NCI-H2107 treated with DMSO at 0.1 percent for 48 hours (cell line): ENCODE measurements around the gene ARL2BP.
"Not testable (repeated sequence)": the region's sequence is repeated elsewhere in the genome, so short reads cannot be mapped to it uniquely, and the experiment has no call there.

Experiments used
- DNase-seq: peaks from one replicate; lab custom pipeline; 2025; ENCODE audit not compliant: unreplicated experiment; lab: John Stamatoyannopoulos, UW

The ARL2BP gene

DNA sequence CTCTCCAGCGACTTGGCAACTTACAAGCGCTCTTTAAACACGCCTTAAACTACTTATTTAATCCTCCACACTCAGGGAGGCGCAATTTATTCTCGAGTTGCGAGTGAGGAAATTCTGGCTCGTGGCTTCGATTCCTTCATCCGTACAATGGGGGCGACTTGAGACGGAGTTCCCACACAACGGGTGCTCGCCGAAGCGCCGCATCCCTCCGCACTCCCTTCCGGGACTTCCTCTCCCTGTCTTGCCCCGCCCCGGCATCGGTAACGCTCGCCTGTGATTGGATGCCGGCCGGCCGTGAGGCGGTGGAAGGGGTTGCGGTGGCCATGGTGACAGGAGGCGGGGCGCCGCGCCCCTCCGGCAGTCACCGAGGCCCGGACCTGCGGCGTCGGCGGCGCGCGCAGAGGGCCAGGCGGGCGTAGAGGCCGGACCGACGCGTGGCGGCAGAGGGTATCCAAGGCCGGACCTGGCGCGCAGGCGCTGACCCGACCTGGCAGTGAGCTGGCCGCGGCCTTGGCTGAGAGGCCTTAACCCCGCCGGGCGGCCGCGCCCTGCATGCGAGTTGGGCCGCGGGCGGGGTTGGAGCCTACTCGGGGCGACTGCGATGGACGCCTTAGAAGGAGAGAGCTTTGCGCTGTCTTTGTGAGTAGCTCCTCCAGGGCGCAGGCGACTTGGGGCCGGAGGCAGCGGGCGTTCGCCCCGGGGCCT lies at the start of gene ARL2BP:
ARL2BP (plus strand) TSS at position 493 of the 705 bp plus-strand sequence; CDS start at position 602, 109 bp downstream.
- peak; percentile 90 for DNase-seq

DNA sequence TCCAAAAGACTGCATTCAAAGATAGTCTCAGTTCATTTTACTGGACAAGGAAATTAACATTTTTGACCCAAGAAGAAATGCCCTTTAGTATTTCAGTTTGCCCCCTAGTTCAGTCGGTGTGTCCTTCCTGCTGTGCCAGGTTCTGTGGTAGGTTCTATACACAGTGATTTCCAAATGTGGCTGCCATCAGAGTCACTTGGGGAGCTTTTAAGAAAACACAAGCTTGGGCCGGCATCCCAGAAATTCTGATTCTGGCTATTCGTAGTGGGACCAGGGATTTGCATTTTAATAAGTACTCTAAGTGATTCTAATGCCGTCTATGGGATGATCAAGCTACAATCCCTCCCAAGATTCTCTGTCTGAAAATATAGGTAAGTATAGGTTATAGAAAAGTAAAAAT lies 48.8 kb upstream of the ARL2BP start:
- no peak for DNase-seq

DNA sequence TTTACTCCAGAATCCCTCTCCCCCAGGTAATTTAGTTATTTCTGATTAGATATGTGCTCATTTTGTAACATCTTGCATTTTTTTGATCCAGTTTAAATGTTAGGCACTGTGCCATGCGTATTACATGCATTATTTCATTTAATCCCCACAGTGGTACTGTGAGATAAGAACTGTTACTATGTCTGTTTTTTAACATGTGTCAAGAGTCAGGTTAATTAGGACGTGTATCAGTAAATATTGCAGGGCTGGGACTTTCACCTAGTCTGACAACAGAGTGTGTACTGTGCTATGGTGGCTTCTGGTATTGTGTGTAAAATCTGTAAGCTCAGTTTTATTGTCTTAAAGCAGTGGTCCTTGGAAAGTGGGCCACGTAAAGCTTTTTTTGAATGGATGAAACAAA lies 48.3 kb upstream of the ARL2BP start:
- DNase-seq: no peak

DNA sequence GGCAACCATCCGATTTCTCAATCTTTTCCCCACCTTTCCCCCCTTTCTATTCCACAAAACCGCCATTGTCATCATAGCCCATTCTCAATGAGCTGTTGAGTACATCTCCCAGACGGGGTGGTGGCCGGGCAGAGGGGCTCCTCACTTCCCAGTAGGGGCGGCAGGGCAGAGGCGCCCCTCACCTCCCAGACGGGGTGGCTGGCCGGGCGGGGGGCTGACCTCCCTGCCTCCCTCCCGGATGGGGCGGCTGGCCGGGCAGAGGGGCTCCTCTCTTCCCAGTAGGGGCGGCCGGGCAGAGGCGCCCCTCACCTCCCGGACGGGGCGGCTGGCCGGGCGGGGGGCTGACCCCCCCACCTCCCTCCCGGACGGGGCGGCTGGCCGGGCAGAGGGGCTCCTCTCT lies 44.7 kb upstream of the ARL2BP start:
- DNase-seq: not testable (repeated sequence)

DNA sequence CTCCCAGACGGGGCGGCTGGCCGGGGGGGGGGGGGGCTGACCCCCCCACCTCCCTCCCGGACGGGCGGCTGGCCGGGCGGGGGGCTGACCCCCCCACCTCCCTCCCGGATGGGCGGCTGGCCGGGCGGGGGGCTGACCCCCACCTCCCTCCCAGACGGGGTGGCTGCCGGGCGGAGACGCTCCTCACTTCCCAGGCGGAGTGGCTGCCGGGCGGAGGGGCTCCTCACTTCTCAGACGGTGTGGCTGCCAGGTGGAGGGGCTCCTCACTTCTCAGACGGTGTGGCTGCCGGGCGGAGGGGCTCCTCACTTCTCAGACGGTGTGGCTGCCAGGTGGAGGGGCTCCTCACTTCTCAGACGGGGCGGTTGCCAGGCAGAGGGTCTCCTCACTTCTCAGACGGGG lies 44.1 kb upstream of the ARL2BP start:
- not testable (repeated sequence) for DNase-seq

DNA sequence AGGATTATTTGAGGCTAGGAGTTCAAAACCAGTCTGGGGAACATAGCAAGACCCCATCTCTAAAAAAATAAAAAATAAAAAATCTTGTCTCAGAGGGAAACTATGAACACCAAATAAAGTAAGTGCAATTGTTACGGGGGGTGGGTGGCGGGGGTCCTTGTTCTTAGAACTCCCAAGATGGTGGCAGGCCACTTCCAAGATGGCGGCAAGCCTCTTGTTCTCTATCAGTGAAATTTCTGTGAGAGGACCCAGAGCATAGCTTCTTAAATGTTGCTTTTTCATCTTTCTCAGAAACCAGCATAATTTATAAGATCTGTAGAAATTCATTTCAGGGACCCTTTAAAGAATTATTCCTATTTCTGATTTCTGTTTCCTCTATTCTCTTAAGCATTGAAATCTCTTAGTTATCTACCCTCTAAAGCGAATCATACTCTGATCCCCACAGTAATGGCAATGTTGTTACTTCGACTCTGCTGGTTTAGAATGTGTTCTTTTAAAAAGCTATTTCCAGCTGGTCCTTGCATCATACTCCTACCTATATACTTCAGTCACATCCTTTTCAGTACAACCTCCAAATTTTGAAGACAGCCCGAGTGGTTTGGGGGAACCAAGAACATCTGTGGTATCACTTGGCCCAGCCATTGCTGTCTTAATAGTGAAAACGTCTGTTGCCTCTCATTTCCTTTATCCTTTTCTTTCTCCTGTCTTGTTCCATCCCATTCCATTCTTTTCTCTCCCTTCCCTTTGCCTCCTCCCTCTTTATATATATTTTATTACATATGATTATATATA lies 42.8 kb upstream of the ARL2BP start:
- DNase-seq: no peak

DNA sequence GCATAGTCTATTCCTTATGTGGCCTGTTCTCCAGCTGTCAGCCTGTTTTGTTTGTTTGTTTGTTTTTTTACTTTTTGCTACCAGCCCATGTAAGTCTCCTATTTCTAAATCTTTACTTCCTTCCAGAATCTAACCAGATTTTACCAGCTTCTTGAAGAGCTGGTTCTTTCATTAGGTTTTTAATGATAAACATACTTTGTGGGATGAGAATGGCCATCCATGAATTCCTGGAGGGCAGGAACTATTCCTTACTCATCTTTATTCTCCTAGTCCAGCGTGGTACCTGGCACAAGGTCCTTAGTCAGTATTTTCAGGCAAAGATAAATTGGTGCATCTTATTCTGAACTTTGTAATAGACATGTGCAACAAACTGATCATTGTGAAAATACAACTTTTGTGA lies 41.6 kb upstream of the ARL2BP start:
- DNase-seq: no peak

DNA sequence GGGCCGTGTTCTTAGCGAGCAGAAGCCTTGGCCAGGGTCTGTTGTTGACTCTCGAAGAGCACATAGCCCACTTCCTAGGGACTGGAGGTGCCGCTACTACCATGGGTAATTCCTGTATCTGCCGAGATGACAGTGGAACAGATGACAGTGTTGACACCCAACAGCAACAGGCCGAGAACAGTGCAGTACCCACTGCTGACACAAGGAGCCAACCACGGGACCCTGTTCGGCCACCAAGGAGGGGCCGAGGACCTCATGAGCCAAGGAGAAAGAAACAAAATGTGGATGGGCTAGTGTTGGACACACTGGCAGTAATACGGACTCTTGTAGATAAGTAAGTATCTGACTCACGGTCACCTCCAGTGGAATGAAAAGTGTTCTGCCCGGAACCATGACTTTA lies 40.4 kb upstream of the ARL2BP start:
- DNase-seq: no peak

DNA sequence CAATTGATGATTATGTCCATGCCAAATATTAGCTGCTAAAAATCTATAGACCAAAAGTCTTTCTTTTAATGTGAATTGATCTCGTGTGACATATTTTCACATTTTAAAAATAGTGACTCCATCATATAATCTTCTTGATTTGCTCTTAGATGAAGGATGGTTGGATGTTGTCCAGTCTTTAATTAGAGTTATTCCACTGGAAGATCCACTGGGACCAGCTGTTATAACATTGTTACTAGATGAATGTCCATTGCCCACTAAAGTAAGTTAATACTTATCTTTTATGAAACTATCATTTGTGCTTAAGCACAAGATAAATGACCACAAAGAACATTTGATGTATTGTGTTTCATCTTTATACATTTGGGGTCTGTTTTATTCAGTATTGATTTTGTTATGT lies 36.1 kb upstream of the ARL2BP start:
- DNase-seq: no peak

DNA sequence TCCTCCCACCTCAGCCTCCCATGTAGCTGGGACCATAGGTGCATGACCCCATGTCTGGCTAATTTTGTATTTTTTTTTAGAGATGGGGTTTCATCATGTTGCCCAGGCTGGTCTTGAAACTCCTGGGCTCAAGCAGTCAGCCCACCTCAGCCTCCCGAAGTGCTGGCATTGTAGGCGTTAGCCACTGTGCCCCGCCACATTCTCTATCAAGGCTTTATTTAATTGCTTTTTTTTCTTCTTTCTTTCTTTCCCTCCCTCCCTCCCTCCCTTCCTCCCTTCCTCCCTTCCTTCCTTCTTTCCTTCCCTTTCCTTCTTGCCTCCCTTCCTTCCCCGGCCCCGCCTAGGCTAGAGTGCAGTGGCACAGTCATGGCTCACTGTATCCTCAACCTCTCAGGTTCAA lies 35.3 kb upstream of the ARL2BP start:
- no peak for DNase-seq

DNA sequence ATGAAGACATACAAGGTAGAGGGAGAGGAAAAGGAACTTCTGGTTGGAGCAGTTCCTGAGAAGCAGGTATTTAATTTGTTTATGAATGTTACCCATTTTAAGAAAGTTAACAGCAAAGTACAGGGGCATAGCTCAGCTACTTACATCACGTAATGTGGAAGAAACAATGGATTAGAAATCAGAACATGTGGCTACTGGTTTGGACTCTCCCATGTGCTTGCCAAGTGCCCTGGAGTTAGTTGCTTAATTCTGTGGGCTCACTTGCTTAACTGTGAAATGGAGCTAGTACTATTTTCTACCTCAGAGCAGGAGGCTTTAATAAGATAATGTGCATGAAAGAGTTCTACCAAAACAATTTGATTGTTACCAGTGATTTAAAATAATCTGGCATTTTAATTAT lies 31.6 kb upstream of the ARL2BP start:
- DNase-seq: no peak

DNA sequence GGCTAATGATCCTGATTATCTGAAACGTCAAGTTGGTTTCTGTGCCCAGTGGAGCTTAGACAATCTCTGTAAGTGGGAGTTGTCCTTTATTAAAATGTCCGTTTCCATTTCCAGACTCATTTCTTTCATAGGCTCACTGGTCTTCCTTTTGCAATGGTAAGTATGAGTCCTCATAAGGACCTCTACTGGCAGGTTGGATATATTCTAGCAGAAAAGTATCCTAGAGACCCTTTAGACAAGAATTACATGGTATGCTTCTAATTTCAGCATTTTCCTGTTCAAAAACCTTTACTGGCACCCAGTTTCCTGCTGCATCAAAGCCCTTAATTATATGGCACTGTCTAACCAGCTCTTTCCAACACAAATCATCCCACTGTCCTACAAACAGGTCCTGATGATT lies 28.1 kb upstream of the ARL2BP start:
- DNase-seq: no peak

DNA sequence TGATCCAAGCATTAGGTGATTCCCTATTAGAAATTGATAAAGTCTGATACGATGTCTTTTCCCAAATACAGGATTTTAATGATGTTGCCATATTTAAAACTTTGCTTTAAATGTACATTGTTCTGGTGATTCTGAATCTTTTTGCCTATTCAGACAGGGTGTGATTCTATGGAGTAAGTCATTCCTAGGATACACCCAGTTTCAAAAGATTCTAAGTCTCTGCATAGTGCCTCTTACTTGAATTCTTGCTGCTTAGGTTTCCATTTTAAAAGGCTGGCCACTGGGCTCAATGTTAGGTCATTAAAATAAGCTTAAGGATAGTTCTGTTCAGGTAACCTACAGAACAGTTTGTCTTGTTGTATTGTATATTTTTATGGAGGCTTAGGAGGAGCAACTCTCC lies 22.0 kb upstream of the ARL2BP start:
- DNase-seq: no peak

DNA sequence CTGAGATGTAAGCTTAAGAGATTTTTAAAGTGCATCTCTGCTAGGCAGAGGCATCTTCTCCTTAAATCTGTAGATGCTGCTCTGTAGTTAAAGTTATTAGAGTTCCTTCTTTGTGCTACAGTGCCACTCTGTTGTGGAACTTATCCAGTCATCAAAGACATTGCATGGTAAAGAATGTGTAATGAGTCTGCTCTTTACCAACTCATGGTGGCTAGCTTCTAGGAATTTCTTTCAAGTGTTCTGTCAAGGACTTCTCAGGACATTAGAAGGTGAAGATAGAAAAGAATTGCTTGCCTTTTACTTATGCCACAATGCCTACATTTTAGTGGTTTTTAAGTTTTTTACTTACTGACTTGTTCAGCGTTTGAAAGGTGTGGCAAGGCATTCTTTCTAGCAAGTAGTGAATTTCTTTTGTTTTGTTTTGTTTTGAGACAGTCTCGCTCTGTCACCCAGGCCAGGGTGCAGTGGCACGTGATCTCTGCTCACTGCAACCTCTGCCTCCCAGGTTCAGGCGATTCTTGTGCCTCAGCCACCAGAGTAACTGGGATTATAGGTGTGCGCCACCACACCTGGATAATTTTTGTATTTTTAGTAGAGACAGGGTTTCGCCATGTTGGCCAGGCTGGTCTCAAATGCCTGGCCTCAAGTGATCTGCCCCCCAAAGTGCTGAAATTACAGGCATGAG lies 20.3 kb upstream of the ARL2BP start:
- DNase-seq: no peak

DNA sequence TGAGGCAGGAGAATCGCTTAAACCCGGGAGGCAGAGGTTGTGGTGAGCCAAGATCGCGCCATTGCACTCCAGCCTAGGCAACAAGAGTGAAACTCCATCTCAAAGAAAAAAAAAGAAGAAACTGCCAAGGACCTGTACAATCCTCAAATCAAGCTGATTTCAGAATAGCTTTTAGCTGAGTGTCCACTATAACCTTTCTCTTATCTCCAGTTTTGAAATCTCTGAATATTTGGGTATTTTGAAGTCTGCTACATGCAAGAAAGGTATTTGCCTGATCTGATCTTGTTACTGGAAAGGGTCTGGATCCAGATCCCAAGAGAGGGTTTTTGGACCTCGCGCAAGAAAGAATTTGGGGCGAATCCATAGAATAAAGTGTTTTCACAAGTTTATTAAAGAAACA lies 19.1 kb upstream of the ARL2BP start:
- no peak for DNase-seq

DNA sequence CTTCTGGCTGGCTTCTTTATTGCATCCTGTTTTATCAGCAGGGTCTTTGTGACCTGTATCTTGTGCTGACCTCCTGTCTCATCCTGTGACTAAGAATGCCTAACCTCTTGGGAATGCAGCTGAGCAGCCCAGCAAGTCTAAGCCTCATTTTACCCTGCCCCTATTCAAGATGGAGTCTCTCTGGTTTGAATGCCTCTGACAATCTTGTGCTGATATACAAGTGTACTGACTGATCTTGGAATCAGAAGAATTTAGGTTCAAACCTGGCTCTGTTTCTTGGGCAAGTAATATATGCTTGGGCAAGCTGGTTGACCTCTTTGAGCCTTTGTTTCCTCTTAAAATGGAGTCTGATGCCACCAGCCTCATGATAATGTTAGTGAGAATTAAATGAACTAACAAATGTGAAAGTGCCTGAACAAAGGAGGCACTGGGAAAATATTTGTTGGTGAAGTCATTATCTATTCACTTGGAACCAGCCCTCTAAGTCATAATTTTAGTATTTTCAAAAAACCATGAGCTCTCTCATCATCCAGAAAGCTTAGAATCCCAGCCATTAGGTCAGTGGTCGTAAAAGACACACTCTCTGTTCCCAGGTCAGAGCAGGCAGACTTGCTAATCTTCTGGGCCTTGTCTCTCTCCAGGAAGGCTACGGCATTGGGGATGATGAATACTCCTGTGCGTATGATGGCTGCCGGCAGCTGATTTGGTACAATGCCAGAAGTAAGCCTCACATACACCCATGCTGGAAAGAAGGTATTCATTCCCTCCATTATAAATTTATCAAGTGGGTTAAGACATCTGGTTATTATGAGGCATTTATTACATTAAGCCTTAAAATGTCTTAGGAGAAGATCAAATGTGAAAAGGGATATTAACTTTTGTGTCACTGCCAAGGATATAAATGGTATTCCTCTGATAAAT lies 18.1 kb upstream of the ARL2BP start:
- no peak for DNase-seq

DNA sequence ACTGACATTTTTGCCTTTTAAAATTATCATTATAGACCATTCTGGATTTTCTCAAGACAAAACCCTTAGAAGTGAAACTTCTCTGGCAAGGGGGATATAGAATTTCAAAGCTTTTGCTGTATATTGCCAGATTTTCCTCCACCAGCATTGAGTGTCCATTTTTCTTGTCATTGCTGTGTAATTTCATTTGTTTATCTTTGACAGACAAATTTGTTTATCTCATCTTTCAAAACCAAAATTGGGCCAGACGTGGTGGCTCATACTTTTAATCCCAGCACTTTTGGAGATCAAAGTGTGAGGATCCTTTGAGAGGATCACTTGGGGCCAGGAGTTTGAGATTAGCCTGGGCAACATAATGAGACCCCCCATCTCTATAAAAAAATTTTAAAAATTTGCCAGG lies 16.0 kb upstream of the ARL2BP start:
- no peak for DNase-seq

DNA sequence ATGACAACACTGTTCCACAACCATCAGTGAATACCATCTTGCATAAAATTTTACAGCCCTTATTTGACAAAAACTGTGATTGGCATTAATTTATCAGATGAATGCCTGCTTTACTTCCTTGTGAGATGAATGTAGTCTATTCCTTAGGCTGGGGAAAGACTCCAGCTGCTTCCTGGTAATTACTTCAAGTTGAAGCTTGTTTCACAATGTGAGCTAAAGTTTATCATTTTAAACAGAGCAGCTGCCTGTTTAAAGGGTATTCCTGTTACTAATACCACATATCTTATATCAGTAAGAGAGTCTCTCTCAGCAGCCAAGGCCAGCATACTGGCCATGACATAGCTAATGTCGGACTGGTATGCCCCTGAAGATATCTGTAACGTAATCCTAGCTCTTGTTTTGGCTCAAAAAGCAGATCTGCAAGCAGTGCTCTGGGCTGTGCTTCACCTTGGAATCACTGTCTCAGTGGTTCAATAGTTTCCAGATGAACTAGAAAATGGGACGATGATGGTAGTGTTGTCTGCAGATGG lies 13.2 kb upstream of the ARL2BP start:
- no peak for DNase-seq

DNA sequence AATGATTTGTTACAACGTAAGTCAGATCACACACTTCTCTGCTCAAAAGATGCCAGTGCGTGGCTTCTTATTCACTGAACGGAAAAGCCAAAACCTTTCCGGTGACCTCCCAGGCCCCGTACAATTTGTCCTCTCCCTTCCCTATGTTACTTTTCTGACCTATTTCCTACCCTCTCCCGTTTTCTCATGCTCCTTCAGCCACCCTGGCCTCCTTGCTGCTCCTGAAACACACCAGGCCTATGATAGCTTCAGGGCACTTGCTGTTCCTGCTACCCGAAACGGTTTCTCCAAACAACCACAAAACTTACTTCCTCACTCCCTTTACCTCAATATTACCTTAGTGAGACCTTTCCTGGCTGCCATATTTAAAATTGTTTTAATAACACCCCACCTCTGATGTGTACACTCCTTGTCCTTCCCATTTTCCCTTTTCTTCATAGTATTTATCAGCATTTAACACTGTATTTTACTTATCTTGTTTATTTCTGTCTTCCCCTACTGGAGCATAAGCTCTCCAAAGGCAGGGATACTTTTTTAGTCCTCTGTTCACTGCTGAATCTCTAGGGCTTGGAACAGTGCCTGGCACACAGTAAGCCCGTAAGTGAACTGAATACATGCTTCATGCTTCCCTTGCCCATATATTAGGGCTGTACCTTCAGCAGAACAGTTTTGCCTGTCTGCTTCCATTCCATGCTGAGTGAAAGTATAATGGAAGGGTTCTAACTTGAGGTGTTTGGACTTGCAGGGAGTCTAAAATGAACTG lies 10.9 kb upstream of the ARL2BP start:
- DNase-seq: no peak

DNA sequence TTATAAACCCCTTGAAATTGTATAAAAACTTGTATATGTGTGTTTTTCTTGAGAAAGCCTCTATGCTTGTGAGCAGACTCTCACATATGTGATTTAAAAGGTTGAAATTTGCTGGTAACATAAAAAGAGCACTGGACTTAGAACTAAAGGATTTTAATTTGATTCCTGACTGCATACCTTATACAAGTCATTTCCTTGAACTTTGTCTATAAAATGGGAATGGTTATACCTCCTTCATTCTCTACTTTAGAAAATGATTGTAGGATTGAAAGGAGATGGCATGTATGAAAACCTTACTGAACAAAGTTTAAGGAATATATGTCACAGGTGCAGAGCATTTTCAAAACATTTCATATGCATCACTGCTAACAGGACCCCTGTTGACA lies 10.4 kb upstream of the ARL2BP start:
- DNase-seq: no peak
